Lung (tissue), 12 donors: ENCODE measurements around the gene DOK7. TPM values are rescaled to one million over a fixed set of nuclear protein-coding genes. Genes with fewer than 3 reads are reported as not detected.

Source experiments
- ATAC-seq: fragments of 200-7000 bp; cut with Tn5 transposase; one replicate; pipeline ENCODE4 v1.9.1; 2020; ENCODE audit warnings: moderate number of reproducible peaks; ENCODE audit not compliant: insufficient read depth, low FRiP score
- DNase-seq, 3 donors: peaks; one replicate each; pipeline ENCODE4 v3.0.0-alpha.2; 2013 to 2017
- H3K27ac ChIP-seq, 2 donors: one replicate each; pipeline ENCODE4 v1.5.1; 2013; ENCODE audit warnings: mild to moderate bottlenecking in 2 of 2, moderate library complexity in 2 of 2, control low read depth in 1 of 2, inconsistent platforms in 1 of 2, low read depth in 1 of 2, low read length in 1 of 2
- H3K27me3 ChIP-seq, 3 donors: one replicate each; pipeline ENCODE4 v1.5.1; 2013; ENCODE audit warnings: low read length in 2 of 3; ENCODE audit not compliant: control insufficient read depth in 3 of 3, insufficient read depth in 3 of 3
- H3K36me3 ChIP-seq, 4 donors: one replicate each; pipeline ENCODE4 v1.5.1; 2013; ENCODE audit warnings: low read length in 4 of 4, mild to moderate bottlenecking in 1 of 4, moderate library complexity in 1 of 4; ENCODE audit not compliant: control insufficient read depth in 4 of 4, insufficient read depth in 4 of 4
- H3K4me1 ChIP-seq, 5 donors: one replicate each; pipeline ENCODE4 v1.5.1; 2013; ENCODE audit warnings: low read length in 5 of 5, mild to moderate bottlenecking in 2 of 5, moderate library complexity in 1 of 5; ENCODE audit not compliant: control insufficient read depth in 5 of 5, insufficient read depth in 5 of 5
- H3K4me3 ChIP-seq: one replicate; pipeline ENCODE4 v1.5.1; 2013; ENCODE audit warnings: mild to moderate bottlenecking, control low read depth, moderate library complexity
- H3K9ac ChIP-seq, 2 donors: one replicate each; pipeline ENCODE4 v1.5.1; 2013; ENCODE audit warnings: low read length in 2 of 2, control low read depth in 1 of 2; ENCODE audit not compliant: insufficient read depth in 1 of 2
- H3K9me3 ChIP-seq, 4 donors: one replicate each; pipeline ENCODE4 v1.5.1; 2013; ENCODE audit warnings: low read length in 3 of 4, mild to moderate bottlenecking in 1 of 4, moderate library complexity in 1 of 4; ENCODE audit not compliant: control insufficient read depth in 4 of 4, insufficient read depth in 3 of 4
- WGBS, 2 donors: extraction: QIAGEN DNeasy Blood & Tissue Kit; methylation state at CpG; one replicate each; pipeline ENCODE4 v1.1.7; 2013; 5-methylcytosine and 5-hydroxymethylcytosine counted together
- polyA plus RNA-seq, 2 donors: library from polyadenylated mRNA; stranded (reverse); fragments of 200-250 nt; gene quantifications; one replicate each; pipeline ENCODE4 v1.2.1, GENCODE V29; 2013
- total RNA-seq, 2 donors: library from RNA; depleted of rRNA in 1 of 2; stranded (reverse); fragments of >200 nt in 1 of 2; gene quantifications; one replicate each; pipeline ENCODE4 v1.2.1, GENCODE V29; 2014 to 2021
- TF ChIP-seq, protein P1 (sequence below): IDR thresholded peaks from 2 replicates; pipeline ENCODE4 v1.5.1; 2012; ENCODE audit warnings: mild to moderate bottlenecking; ENCODE audit errors: control extremely low read depth, extremely low read depth
- donor health status: control.
- donor health status: control.
- donor health status: Bipolar disorder and iron deficiency.
- donor health status: healthy.
- donor health status: DM: yes; HTN: yes; CAD: no.

Gene DOK7
- total and polyA plus RNA-seq, 4 donors = 0.53 to 2.7 (median 1.4) TPM

DNA sequence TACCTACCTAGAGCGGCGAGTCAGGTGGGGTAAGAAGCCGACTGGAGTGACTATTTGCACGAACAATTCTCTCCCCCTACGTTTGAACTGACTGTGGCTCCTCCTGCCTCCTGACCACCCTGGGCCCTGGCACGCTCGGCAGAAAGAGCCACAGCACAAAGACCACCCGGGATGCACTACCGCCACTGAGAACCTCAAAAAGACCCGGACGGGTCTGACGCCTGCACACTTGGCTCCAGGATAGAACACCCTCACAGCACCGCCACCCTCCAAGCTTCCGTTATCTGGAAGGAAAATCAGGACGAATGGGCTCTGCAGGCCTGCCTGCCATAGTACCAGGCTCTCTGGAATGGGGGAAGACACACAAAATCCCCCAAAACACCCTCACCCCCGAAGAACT, 66.9 kb downstream of the DOK7 start:
- peaks cover 0 to 31% (median 18%) of the 10 kb centered on the region in 5 donors for H3K4me1 ChIP-seq
- ATAC-seq = no peak
- H3K4me3 ChIP-seq = no peak overlapping the region
- 90 to 92% methylated on average over 16 of the region's 16 CpGs for WGBS, 2 donors
- TF ChIP-seq, protein P1, sequence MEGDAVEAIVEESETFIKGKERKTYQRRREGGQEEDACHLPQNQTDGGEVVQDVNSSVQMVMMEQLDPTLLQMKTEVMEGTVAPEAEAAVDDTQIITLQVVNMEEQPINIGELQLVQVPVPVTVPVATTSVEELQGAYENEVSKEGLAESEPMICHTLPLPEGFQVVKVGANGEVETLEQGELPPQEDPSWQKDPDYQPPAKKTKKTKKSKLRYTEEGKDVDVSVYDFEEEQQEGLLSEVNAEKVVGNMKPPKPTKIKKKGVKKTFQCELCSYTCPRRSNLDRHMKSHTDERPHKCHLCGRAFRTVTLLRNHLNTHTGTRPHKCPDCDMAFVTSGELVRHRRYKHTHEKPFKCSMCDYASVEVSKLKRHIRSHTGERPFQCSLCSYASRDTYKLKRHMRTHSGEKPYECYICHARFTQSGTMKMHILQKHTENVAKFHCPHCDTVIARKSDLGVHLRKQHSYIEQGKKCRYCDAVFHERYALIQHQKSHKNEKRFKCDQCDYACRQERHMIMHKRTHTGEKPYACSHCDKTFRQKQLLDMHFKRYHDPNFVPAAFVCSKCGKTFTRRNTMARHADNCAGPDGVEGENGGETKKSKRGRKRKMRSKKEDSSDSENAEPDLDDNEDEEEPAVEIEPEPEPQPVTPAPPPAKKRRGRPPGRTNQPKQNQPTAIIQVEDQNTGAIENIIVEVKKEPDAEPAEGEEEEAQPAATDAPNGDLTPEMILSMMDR = no peak
- no peak overlapping the region for H3K27ac ChIP-seq
- H3K36me3 ChIP-seq = peaks cover 0 to 19% (median 4%) of the 10 kb centered on the region in 4 donors
- H3K9ac ChIP-seq = no peak overlapping the region
- peak in 1 of 3 donors; percentile 9 for DNase-seq
- H3K9me3 ChIP-seq = no peaks in the 10 kb centered on the region
- no peaks in the 10 kb centered on the region for H3K27me3 ChIP-seq

DNA sequence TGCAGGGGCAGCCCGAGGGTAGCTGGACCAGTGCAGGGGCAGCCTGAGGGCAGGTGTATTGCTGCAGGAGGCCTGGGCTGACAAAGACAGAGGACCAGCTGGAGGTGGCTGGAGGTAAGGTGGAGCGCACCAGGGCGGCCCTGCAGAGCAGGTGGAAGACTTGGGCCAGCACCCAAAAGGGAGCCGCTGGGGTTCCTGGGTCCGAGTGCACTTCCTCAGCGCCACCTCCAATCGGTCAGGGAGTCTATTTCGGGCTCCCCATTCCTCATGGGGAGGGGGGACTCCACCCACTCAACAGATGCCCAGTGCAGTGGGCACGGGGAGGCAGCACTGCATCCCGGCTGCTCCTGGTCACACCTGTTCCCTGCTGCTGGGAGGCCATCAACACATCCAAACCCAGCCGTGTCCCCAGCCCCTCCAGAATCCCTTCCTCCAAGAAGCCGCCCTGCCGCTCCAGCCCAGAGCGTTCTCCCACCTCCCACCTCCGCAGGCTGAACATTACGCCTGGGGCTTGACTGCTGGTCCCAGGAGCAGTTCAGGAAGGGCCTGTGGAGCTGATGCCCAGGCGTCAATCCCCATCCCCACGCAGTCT, 67.7 kb downstream of the DOK7 start:
- TF ChIP-seq, protein P1 = no peak
- Histone ChIP-seq H3K9ac (peak overlapping the region in 1 of 2 donors; percentile 79), H3K27me3 (no peaks in the 10 kb centered on the region), H3K9me3 (no peaks in the 10 kb centered on the region), H3K4me1 (peaks cover 0 to 31% (median 19%) of the 10 kb centered on the region in 5 donors), H3K27ac (no peak overlapping the region), H3K4me3 (peak overlapping the region; percentile 2), H3K36me3 (peaks cover 0 to 15% (median 4%) of the 10 kb centered on the region in 4 donors)
- ATAC-seq (no peak), DNase-seq (no peak)
- whole genome bisulfite sequencing, 2 donors = 76 to 89% methylated on average over 18 of the region's 18 CpGs

DNA sequence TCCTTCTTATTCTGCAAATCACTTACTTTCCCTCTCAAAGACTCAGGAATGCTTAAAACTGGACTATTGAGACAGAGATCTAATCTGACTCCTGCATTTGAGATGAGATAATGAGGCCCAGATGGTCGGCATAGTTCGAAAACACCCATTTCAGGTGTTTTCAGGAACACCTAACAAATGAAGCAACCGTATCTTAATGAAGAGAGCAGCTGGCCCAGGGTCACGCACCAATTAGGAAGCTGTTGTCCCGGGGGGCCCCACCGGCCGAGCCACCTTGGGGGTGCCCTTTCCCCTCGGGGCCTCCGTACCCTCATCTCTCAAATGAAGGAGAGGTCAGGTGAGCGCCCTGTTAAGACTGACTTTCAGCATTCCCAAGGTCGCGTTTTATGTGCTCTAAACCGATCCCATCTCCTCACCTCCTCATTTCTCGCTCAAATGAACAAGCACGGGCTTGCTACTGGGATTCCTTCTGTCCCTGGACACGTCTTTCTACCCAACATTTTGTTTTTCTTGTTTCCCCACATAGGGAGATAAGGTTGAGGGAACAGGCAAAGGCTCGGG, 68.3 kb downstream of the DOK7 start:
- DNase-seq (peak in 1 of 3 donors; percentile 9), ATAC-seq (no peak)
- TF ChIP-seq, protein P1 = no peak
- Histone ChIP-seq H3K4me1 (peaks cover 0 to 31% (median 19%) of the 10 kb centered on the region in 5 donors), H3K9me3 (no peaks in the 10 kb centered on the region), H3K4me3 (peak overlapping the region; percentile 85), H3K9ac (peak overlapping the region; percentile 5 to 79), H3K36me3 (peaks cover 0 to 11% (median 4%) of the 10 kb centered on the region in 4 donors), H3K27ac (no peak overlapping the region), H3K27me3 (no peaks in the 10 kb centered on the region)
- WGBS, 2 donors = 16 to 18% methylated on average over 17 of the region's 17 CpGs
